ENCODE results near the gene VN1R5. TPM values are rescaled to one million over a fixed set of nuclear protein-coding genes. Genes with fewer than 3 reads are reported as not detected.

The VN1R5 gene
- total and polyA plus RNA-seq, 9 of the 15 experiments (the other 6 are each of a cell fraction or from before 2014, with no cell fraction given): not detected

DNA sequence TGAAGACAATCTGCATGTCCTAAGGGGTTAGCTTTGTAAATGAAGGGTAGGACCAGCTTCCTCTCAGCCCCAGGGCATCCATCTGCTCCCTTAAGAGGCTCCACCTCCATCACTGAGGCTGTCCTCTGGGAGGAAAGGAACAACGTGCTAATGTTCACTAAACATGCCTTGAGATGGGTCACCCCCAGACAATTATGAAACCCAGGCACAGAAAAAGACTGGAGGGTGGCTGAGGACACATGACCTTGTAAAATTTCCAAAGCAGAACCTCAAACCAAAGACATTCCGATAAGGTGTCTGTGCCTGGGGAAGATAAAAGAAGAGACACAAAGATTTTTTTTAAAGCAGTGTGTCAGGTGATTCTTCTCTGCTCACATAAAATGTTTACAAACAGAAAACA lies 46.5 kb upstream of the VN1R5 start (continued):
- TF ChIP-seq SMAD4 (CRISPR knock-in tag; conservative IDR thresholded peaks at IDR 0.05): peak; percentile 27; the same call in 1 of the 2 replicates
- peak; percentile 54; the same call in 1 of the 2 replicates for TF ChIP-seq HDAC2 (IDR thresholded peaks at IDR 0.05)
- TF ChIP-seq RNF2 (IDR thresholded peaks at IDR 0.05): no peak
- TF ChIP-seq HNRNPK (IDR thresholded peaks at IDR 0.05; ENCODE audit: low read depth, low read length, poor library complexity, severe bottlenecking): no peak
- TF ChIP-seq, protein P1, sequence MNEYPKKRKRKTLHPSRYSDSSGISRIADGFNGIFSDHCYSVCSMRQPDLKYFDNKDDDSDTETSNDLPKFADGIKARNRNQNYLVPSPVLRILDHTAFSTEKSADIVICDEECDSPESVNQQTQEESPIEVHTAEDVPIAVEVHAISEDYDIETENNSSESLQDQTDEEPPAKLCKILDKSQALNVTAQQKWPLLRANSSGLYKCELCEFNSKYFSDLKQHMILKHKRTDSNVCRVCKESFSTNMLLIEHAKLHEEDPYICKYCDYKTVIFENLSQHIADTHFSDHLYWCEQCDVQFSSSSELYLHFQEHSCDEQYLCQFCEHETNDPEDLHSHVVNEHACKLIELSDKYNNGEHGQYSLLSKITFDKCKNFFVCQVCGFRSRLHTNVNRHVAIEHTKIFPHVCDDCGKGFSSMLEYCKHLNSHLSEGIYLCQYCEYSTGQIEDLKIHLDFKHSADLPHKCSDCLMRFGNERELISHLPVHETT (CRISPR knock-in tag; conservative IDR thresholded peaks at IDR 0.05 in 1 of 2, IDR thresholded peaks at IDR 0.05 in 1 of 2): no peak
- TF ChIP-seq, protein P2, sequence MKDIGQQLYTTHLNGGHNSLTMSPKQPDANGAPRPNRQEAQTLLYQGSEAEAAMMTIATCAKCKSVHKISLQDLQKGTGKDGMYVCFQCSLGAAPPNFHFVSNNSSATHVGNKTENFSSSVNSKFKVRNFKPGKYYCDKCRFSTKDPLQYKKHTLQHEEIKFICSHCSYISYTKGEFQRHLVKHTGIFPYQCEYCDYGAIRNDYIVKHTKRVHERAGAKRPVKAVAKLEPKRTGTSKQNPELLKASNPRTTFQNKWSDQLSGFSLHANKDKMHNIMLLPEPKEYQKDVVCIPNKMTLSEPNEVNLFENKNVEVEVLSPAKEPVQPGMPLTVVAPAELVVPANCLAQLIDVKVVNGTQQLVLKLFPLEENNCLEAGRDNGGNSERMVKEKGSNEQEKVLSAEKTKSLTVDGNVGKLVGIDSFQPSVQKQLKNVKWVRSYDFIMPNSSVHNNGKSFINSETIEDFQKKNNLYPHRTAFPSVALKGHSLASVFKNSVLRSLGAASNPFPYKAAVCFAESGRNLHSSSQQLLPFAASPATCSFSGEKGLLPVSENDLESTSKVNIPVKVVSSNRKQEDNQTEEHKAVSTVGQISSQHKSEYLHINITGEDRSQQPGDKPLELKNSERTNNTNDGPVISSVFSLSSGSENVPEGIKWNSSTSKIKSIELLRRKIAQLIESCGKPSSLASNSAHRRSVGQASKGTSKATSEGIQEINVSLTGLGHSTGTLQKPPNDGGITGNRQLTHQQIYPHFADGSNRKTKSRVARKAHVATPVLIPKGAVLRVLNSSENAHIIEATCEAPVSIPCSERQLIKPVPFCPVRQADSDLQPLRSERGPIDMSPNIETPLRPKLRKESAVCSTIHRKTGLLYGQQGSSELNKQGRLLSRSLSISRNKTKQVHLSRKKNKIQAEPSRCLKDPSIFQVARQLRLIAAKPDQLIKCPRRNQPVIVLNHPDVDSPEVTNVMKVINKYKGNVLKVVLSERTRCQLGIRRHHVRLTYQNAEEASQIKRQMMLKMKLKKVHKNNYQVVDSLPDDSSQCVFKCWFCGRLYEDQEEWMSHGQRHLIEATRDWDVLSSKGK (CRISPR knock-in tag; IDR thresholded peaks at IDR 0.05): no peak
- TF ChIP-seq PRMT5 (CRISPR knock-in tag; IDR thresholded peaks at IDR 0.05): no peak
- no peak for TF ChIP-seq ERF (CRISPR knock-in tag; IDR thresholded peaks at IDR 0.05)
- no peak for TF ChIP-seq STAT5B (CRISPR knock-in tag; IDR thresholded peaks at IDR 0.05)
- no peak for TF ChIP-seq ZNF134 (CRISPR knock-in tag; conservative IDR thresholded peaks at IDR 0.05)
- TF ChIP-seq NCOA1 (IDR thresholded peaks at IDR 0.05; ENCODE audit: low read depth): 0 out of 2 replicates have a peak, but pooled peaks have one; percentile 48
- TF ChIP-seq CHD4 (IDR thresholded peaks at IDR 0.05; ENCODE audit: insufficient read depth, insufficient replicate concordance, low read depth, low read length, poor library complexity, severe bottlenecking): no peak
- no peak for TF ChIP-seq ETV6 (IDR thresholded peaks at IDR 0.05; ENCODE audit: borderline replicate concordance in 1 of 2, low read depth in 2 of 2, low read length in 1 of 2)
- TF ChIP-seq ETV6 (CRISPR knock-in tag; IDR thresholded peaks at IDR 0.05; ENCODE audit: borderline replicate concordance): no peak
- TF ChIP-seq TBP (optimal IDR thresholded peaks at IDR 0.05; ENCODE audit: low read depth, low read length): no peak
- TF ChIP-seq BRD9 (IDR thresholded peaks at IDR 0.05; ENCODE audit: low read depth, partially characterized antibody): no peak
- TF ChIP-seq SREBF2 (CRISPR knock-in tag; IDR thresholded peaks at IDR 0.05): no peak
- TF ChIP-seq, protein P3, sequence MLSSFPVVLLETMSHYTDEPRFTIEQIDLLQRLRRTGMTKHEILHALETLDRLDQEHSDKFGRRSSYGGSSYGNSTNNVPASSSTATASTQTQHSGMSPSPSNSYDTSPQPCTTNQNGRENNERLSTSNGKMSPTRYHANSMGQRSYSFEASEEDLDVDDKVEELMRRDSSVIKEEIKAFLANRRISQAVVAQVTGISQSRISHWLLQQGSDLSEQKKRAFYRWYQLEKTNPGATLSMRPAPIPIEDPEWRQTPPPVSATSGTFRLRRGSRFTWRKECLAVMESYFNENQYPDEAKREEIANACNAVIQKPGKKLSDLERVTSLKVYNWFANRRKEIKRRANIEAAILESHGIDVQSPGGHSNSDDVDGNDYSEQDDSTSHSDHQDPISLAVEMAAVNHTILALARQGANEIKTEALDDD (IDR thresholded peaks at IDR 0.05): no peak
- no peak for TF ChIP-seq PTRF (tag; IDR thresholded peaks at IDR 0.05)
- TF ChIP-seq MYBL2 (IDR thresholded peaks at IDR 0.05; ENCODE audit: low read depth): no peak
- no peak for TF ChIP-seq MYBL2 (CRISPR knock-in tag; IDR thresholded peaks at IDR 0.05; ENCODE audit: borderline replicate concordance)
- no peak for TF ChIP-seq FOXK2 (conservative IDR thresholded peaks at IDR 0.05 in 1 of 2, IDR thresholded peaks at IDR 0.05 in 1 of 2; ENCODE audit: low read depth in 2 of 2)
- no peak for TF ChIP-seq CCAR2 (IDR thresholded peaks at IDR 0.05; ENCODE audit: low read depth, low read length)

Data from K562 (cell line).